ENCODE data around the gene LINGO4.

Gene LINGO4

GRCh38 chr1:151805066-151805820, at the start of gene LINGO4:
TSS of gene LINGO4 (minus strand) at chr1:151805419. CDS start at chr1:151802704, 2,715 bp downstream.
- H3K27ac ChIP-seq = no peak within 1 kb of the TSS
- TF ChIP-seq, protein P1, sequence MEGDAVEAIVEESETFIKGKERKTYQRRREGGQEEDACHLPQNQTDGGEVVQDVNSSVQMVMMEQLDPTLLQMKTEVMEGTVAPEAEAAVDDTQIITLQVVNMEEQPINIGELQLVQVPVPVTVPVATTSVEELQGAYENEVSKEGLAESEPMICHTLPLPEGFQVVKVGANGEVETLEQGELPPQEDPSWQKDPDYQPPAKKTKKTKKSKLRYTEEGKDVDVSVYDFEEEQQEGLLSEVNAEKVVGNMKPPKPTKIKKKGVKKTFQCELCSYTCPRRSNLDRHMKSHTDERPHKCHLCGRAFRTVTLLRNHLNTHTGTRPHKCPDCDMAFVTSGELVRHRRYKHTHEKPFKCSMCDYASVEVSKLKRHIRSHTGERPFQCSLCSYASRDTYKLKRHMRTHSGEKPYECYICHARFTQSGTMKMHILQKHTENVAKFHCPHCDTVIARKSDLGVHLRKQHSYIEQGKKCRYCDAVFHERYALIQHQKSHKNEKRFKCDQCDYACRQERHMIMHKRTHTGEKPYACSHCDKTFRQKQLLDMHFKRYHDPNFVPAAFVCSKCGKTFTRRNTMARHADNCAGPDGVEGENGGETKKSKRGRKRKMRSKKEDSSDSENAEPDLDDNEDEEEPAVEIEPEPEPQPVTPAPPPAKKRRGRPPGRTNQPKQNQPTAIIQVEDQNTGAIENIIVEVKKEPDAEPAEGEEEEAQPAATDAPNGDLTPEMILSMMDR (conservative IDR thresholded peaks at IDR 0.05) = no peak
- no peak for TF ChIP-seq ZFX (IDR thresholded peaks at IDR 0.05)

DNA sequence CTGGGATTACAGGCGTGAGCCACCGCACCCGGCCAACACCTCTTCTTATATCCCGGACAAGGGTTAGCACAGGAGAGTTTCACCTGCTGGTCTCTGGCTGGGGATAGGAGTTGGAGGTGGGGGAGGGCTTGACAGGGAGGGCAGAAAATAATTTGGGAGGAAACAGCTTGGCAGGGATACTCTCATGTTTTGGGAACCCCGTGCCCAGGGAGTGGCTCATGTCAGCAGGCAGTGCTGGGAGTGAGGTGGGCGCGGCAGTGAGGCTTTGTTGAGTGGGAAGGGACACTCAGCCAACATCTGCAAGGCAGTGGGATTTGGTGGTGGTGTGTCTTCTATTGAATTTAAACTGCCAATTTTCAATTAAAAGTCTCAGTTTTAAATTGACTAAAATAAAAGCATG, 49.4 kb upstream of the LINGO4 start:
- H3K27ac ChIP-seq = no peak overlapping the region
- TF ChIP-seq, protein P1 (conservative IDR thresholded peaks at IDR 0.05) = no peak
- no peak for TF ChIP-seq ZFX (IDR thresholded peaks at IDR 0.05)

- no peak for TF ChIP-seq ZFX (IDR thresholded peaks at IDR 0.05)
- TF ChIP-seq, protein P1 (conservative IDR thresholded peaks at IDR 0.05) = no peak
- no peak within 1 kb of the TSS for H3K27ac ChIP-seq
These were observed 48.3 kb upstream of the LINGO4 start, which contains the start of gene THEM5 for GRCh38 chr1:151853411-151853943. TSS of gene THEM5 (minus strand) at chr1:151853712. CDS start at chr1:151853565, 147 bp downstream.

DNA sequence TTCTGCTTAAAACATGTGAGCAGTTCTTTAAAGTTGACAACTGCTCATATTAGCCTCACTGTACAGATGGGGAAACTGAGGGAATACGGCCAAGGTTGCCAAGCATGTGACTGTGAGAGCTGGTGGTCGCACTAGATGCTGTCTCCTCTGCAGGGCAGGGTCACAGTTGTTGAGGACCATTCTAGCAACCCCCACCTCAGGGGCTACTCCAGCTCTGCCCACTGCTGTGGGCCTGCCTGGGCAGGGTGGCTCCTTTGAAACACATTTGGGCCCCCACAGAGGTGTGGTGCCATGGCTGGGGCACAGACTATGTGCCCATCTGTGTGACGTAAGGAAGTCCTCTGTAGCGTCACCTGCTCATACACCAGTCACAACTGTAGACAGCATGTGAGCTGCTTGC, 47.5 kb upstream of the LINGO4 start:
- no peak overlapping the region for H3K27ac ChIP-seq
- TF ChIP-seq, protein P1 (conservative IDR thresholded peaks at IDR 0.05) = no peak
- no peak for TF ChIP-seq ZFX (IDR thresholded peaks at IDR 0.05)

GRCh38 chr1:151851886-151852285, 46.7 kb upstream of the LINGO4 start:
- no peak overlapping the region for H3K27ac ChIP-seq
- TF ChIP-seq, protein P1 (conservative IDR thresholded peaks at IDR 0.05) = no peak
- TF ChIP-seq ZFX (IDR thresholded peaks at IDR 0.05) = no peak

DNA sequence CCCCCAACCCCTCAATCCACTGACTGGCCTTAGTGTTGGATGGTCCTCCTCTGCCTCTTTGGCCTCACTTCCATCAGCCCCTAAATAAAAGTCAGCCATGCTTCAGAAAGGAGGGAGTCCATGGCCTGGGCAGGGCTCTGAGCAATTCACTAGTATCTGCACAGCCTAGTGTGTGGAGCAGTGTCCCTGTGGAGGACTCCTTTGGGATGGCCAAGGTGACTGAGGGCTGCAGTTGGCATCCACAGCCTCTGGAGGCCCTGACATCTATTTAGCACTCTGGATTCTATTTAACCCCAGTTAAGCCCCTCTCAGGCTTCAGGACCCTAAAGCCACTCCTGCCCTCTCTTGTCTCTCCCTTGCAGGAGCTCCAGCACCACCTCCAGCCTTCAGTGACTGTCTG, 44.7 kb upstream of the LINGO4 start:
- TF ChIP-seq ZFX (IDR thresholded peaks at IDR 0.05) = no peak
- TF ChIP-seq, protein P1 (conservative IDR thresholded peaks at IDR 0.05) = no peak
- H3K27ac ChIP-seq = no peak overlapping the region

GRCh38 chr1:151849126-151849525, 43.9 kb upstream of the LINGO4 start:
- TF ChIP-seq, protein P1 (conservative IDR thresholded peaks at IDR 0.05) = no peak
- no peak for TF ChIP-seq ZFX (IDR thresholded peaks at IDR 0.05)
- no peak overlapping the region for H3K27ac ChIP-seq
